HL-60 (cell line): ENCODE results near the gene RASGEF1B.

Source experiments
- GABPA ChIP-seq: IDR thresholded peaks from 2 replicates; pipeline ENCODE4 v1.6.1; 2012; ENCODE audit warnings: low read depth
- POLR2AphosphoS5 ChIP-seq: IDR thresholded peaks from 2 replicates; pipeline ENCODE4 v1.6.1; 2012; ENCODE audit warnings: low read depth
- SPI1 ChIP-seq: IDR thresholded peaks from 2 replicates; pipeline ENCODE4 v1.6.1; 2012; ENCODE audit warnings: low read depth, mild to moderate bottlenecking, borderline replicate concordance
- TF ChIP-seq, protein P1 (sequence below): IDR thresholded peaks from one replicate; pipeline ENCODE4 v1.5.1; 2011; ENCODE audit warnings: low read length, control low read depth, inconsistent platforms; ENCODE audit not compliant: insufficient read depth
- TF ChIP-seq, protein P2 (sequence below): IDR thresholded peaks from 2 replicates; pipeline ENCODE4 v1.6.1; 2012; ENCODE audit warnings: low read depth; ENCODE audit not compliant: insufficient replicate concordance

- TF ChIP-seq GABPA (no peak), POLR2AphosphoS5 (no peak), SPI1 (no peak)
- TF ChIP-seq, protein P1, sequence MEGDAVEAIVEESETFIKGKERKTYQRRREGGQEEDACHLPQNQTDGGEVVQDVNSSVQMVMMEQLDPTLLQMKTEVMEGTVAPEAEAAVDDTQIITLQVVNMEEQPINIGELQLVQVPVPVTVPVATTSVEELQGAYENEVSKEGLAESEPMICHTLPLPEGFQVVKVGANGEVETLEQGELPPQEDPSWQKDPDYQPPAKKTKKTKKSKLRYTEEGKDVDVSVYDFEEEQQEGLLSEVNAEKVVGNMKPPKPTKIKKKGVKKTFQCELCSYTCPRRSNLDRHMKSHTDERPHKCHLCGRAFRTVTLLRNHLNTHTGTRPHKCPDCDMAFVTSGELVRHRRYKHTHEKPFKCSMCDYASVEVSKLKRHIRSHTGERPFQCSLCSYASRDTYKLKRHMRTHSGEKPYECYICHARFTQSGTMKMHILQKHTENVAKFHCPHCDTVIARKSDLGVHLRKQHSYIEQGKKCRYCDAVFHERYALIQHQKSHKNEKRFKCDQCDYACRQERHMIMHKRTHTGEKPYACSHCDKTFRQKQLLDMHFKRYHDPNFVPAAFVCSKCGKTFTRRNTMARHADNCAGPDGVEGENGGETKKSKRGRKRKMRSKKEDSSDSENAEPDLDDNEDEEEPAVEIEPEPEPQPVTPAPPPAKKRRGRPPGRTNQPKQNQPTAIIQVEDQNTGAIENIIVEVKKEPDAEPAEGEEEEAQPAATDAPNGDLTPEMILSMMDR: no peak
- TF ChIP-seq, protein P2, sequence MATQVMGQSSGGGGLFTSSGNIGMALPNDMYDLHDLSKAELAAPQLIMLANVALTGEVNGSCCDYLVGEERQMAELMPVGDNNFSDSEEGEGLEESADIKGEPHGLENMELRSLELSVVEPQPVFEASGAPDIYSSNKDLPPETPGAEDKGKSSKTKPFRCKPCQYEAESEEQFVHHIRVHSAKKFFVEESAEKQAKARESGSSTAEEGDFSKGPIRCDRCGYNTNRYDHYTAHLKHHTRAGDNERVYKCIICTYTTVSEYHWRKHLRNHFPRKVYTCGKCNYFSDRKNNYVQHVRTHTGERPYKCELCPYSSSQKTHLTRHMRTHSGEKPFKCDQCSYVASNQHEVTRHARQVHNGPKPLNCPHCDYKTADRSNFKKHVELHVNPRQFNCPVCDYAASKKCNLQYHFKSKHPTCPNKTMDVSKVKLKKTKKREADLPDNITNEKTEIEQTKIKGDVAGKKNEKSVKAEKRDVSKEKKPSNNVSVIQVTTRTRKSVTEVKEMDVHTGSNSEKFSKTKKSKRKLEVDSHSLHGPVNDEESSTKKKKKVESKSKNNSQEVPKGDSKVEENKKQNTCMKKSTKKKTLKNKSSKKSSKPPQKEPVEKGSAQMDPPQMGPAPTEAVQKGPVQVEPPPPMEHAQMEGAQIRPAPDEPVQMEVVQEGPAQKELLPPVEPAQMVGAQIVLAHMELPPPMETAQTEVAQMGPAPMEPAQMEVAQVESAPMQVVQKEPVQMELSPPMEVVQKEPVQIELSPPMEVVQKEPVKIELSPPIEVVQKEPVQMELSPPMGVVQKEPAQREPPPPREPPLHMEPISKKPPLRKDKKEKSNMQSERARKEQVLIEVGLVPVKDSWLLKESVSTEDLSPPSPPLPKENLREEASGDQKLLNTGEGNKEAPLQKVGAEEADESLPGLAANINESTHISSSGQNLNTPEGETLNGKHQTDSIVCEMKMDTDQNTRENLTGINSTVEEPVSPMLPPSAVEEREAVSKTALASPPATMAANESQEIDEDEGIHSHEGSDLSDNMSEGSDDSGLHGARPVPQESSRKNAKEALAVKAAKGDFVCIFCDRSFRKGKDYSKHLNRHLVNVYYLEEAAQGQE: no peak
Observed at GRCh38 chr4:81398379-81398778, 73.3 kb downstream of the RASGEF1B start.
